ENCODE measurements around the gene BBS4.
"Not testable (repeated sequence)": the region's sequence is repeated elsewhere in the genome, so short reads cannot be mapped to it uniquely, and the experiment has no call there.

BBS4 gene

GRCh38 chr15:72706266-72706665 is 20.3 kb downstream of the BBS4 start:
- DNase-seq: no peak

GRCh38 chr15:72708551-72709303 is 22.7 kb downstream of the BBS4 start:
- not testable (repeated sequence) for DNase-seq

- peak; percentile 13 for DNase-seq
Observed at GRCh38 chr15:72722071-72722696, 36.2 kb downstream of the BBS4 start.

GRCh38 chr15:72724028-72724427 is 38.0 kb downstream of the BBS4 start:
- DNase-seq: no peak

- no peak for DNase-seq
Observed at GRCh38 chr15:72725446-72725845, 39.4 kb downstream of the BBS4 start.

GRCh38 chr15:72725851-72726250 is 39.8 kb downstream of the BBS4 start:
- DNase-seq: not testable (repeated sequence)

GRCh38 chr15:72727154-72727553 is 41.1 kb downstream of the BBS4 start:
- no peak for DNase-seq

GRCh38 chr15:72728249-72728648 is 42.2 kb downstream of the BBS4 start:
- DNase-seq: not testable (repeated sequence)

- no peak for DNase-seq
Observed at GRCh38 chr15:72728821-72729220, 42.8 kb downstream of the BBS4 start.

- DNase-seq: no peak
Observed at GRCh38 chr15:72732086-72732485, 46.1 kb downstream of the BBS4 start.

- DNase-seq: no peak
Observed at GRCh38 chr15:72732516-72732915, 46.5 kb downstream of the BBS4 start.

- no peak for DNase-seq
Observed at GRCh38 chr15:72733941-72734738, 48.1 kb downstream of the BBS4 start.

GRCh38 chr15:72735111-72735510 is 49.1 kb downstream of the BBS4 start:
- no peak for DNase-seq

GRCh38 chr15:72737061-72737460 is 51.1 kb downstream of the BBS4 start:
- DNase-seq: no peak

GRCh38 chr15:72737723-72738122 is 51.7 kb downstream of the BBS4 start:
- DNase-seq: no peak

- DNase-seq: no peak
Observed at GRCh38 chr15:72740219-72740618, 54.2 kb downstream of the BBS4 start.

GRCh38 chr15:72749700-72750099 is 63.7 kb downstream of the BBS4 start:
- no peak for DNase-seq

- no peak for DNase-seq
Observed at GRCh38 chr15:72751751-72752455, 65.9 kb downstream of the BBS4 start.

- no peak for DNase-seq
Observed at GRCh38 chr15:72754096-72754495, 68.1 kb downstream of the BBS4 start.

GRCh38 chr15:72758182-72758581 is 72.2 kb downstream of the BBS4 start:
- no peak for DNase-seq

GRCh38 chr15:72760590-72761260 is 74.7 kb downstream of the BBS4 start:
- DNase-seq: no peak

- DNase-seq: no peak
Observed at GRCh38 chr15:72764656-72765055, 78.6 kb downstream of the BBS4 start.

GRCh38 chr15:72766025-72766424 is 80.0 kb downstream of the BBS4 start:
- no peak for DNase-seq

All from NCI-H748 treated with DMSO at 0.1 percent for 48 hours (cell line).